IPS-18a (cell line): Measurements from ENCODE around the gene RNGTT.

Source experiments
- H3K27ac ChIP-seq: one replicate; pipeline ENCODE4 v1.5.1; 2013; ENCODE audit warnings: low read length
- H3K27me3 ChIP-seq: one replicate; pipeline ENCODE4 v1.6.1; 2013; ENCODE audit warnings: mild to moderate bottlenecking, low read length; ENCODE audit not compliant: control insufficient read depth, insufficient read depth
- H3K36me3 ChIP-seq: one replicate; pipeline ENCODE4 v1.6.1; 2013; ENCODE audit warnings: low read depth, low read length; ENCODE audit not compliant: control insufficient read depth
- H3K4me1 ChIP-seq: one replicate; pipeline ENCODE4 v1.6.1; 2013; ENCODE audit warnings: low read depth, low read length; ENCODE audit not compliant: control insufficient read depth
- H3K4me3 ChIP-seq: one replicate; pipeline ENCODE4 v1.5.1; 2013; ENCODE audit warnings: low read length
- H3K9ac ChIP-seq: one replicate; pipeline ENCODE4 v1.6.1; 2013; ENCODE audit warnings: mild to moderate bottlenecking, low read length, moderate library complexity
- H3K9me3 ChIP-seq: one replicate; pipeline ENCODE4 v1.6.1; 2013; ENCODE audit warnings: low read depth, low read length; ENCODE audit not compliant: control insufficient read depth

Gene RNGTT

DNA sequence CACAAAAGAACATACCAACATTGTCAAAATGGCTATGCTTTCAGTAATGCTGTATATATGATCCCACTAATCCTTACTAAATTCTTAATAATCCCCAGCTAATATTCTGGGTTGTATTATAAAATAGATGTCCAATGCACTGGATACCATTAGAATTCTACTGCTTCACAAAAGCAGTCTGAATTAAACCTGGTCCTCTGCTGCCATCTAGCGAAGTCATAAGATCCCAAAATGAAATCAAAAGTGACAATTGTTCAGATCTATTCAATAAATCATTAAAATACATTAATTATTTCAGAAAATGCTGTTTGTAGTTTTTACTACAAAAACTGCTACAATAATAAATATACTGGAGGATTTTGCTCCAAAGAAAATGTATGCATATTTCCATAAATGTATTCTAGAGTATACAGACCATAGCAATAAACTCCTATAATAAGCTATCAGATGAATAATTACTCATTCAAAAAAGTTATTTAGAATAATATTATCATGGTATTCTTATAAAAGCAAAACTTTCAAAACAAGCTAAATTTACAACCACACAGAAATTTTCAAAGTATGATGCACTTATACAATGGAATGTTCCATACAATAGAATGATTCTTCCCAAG lies 92.6 kb downstream of the RNGTT start:
- Histone ChIP-seq H3K9ac (no peak overlapping the region), H3K27ac (no peak overlapping the region), H3K4me1 (no peaks in the 10 kb centered on the region), H3K36me3 (no peaks in the 10 kb centered on the region), H3K4me3 (no peak overlapping the region), H3K9me3 (no peaks in the 10 kb centered on the region), H3K27me3 (no peaks in the 10 kb centered on the region)

DNA sequence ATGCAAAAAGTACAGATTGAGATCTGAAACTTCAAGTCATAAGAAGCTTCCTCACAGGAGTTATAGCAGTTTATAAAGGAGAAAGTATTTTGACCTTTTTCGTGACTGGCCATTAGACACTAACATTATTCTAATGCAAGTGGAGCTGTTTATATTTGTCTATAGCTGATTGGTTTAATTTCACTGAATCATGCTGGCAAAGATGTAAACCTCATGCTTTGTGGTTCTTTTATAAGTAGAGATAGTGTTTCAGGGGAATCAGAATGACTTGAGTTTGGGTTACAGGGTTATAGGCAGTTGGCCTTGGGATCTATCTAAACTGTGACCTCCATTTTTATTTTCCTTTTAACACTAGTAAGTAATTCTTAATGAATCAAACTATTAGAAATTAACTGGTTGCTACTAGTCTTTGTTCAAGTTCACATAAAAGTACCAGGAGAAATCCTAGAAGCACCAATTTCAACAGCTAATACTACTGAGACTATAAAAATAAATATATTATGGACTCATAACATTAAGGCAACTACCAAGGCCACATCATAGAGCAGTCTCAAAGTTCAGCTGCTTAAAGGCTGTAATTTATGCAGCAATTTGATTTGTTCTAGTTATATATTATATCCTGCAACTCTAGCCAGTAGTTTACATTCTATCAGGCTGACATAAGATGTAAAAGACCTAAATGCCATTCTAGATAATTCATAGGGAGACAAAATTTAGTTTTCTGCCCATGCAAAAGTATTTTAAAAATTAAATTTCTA lies 94.0 kb downstream of the RNGTT start:
- no peaks in the 10 kb centered on the region for H3K9me3 ChIP-seq
- no peaks in the 10 kb centered on the region for H3K4me1 ChIP-seq
- no peaks in the 10 kb centered on the region for H3K36me3 ChIP-seq
- no peaks in the 10 kb centered on the region for H3K27me3 ChIP-seq
- no peak overlapping the region for H3K4me3 ChIP-seq
- no peak overlapping the region for H3K9ac ChIP-seq
- no peak overlapping the region for H3K27ac ChIP-seq

DNA sequence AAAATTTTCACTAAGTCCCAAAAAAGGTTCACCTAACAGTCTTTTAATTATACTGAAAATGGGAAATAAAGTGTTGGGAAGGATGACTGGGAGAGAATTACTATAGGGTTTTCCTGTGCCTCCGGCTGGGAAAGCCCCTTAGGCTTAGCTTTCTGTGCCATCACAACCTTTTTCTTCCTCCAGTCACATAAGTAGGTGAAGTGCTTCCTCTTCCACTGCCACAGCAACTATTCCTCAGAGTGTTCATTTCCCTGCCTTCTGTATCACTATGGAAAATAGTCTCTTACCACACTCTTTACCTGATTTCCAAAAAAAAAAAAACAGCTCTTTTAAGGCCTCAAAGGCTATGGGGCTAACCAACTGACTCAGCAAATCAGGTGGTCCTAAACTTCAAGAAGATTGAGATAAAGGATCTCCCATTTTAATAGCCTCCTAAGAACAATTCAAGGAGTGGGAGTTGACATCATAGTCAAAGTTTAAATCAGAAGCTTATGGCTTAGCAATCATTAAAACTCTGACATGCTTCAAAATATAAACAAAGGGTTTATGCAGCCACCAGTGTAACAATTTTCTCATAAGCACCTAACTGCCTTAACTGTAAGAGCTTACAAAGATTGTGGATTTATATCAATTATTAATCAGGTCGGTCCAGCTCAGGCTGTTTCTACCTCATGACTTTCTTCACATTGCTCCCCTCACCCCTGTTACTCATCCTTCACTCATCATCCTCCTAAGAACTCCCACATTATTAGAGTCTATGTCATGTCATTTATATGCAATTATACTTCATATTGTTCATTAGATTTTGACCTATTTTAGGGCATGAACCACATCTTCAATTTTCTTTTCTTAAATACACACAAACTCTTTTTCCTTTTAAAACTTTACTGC lies 95.3 kb downstream of the RNGTT start:
- Histone ChIP-seq H3K27me3 (no peaks in the 10 kb centered on the region), H3K4me1 (no peaks in the 10 kb centered on the region), H3K27ac (no peak overlapping the region), H3K36me3 (no peaks in the 10 kb centered on the region), H3K4me3 (no peak overlapping the region), H3K9ac (no peak overlapping the region), H3K9me3 (no peaks in the 10 kb centered on the region)

DNA sequence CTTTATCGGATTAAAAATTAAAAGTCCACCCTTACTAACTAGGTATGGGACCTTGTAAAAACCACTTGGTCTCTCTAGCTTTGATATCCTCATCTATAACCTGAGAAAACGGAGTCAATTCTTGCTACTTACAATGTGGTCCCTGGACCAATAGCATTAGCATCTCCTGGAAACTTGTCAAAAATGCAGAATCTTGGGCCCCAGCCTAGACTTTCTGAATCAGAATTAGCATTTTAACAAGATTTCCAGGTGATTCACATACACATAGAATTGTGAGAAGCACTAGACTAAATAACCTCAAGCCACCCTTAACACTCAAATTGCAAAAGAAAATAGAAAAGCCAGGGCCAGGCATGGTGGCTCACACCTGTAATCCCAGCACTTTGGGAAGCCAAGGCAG lies 96.6 kb downstream of the RNGTT start:
- Histone ChIP-seq H3K4me3 (no peak overlapping the region), H3K9me3 (no peaks in the 10 kb centered on the region), H3K27ac (no peak overlapping the region), H3K27me3 (no peaks in the 10 kb centered on the region), H3K36me3 (no peaks in the 10 kb centered on the region), H3K4me1 (no peaks in the 10 kb centered on the region), H3K9ac (no peak overlapping the region)

DNA sequence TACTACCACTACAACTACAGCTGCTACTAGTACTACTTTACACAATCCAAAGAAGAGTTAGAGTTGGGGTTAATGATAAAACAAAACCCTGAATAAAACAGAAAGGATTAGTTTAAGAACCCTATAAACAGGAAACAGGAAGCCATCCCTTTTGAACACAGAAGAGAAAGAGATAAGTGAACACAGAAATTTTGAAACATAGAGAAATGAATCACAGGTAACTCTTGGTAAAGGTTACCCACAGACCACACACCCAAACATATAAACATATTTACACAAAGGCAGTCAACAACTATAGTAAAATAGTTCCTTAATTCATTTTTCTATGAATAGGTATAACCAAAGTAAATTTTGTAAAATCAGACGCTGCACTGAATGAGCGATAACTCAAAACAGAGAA lies 98.1 kb downstream of the RNGTT start:
- Histone ChIP-seq H3K4me3 (no peak overlapping the region), H3K9me3 (no peaks in the 10 kb centered on the region), H3K27me3 (no peaks in the 10 kb centered on the region), H3K9ac (no peak overlapping the region), H3K27ac (no peak overlapping the region), H3K36me3 (no peaks in the 10 kb centered on the region), H3K4me1 (no peaks in the 10 kb centered on the region)

DNA sequence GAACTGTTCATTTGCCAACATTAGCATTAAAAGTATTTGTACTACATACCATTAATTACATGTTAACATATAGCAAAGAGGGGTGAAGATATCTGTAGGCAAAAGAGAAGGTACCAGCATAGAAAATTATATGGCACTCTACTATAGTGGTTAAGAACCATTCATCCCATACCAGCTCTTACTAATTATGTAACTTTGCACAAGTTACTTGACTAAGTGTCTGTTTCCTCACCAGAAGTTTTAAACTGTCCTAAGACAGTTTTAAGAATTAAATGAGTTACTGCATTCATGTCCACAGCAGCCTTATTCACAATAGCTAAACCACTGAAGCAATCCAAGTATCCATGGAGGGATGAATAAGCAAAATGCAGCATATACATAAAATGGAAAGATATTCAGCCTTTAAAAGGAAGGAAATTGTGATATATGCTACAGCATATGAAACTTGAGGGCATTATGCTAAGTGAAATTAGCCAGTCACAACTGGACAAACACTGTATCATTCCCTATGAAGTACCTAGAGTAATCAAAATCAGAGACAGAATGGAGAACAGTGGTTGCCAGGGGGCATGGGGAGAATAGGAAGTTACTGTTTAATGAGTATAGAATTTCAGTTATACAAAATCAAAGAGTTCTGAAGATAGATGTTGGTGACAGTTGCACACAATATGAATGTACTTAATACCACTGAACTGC lies 98.9 kb downstream of the RNGTT start:
- no peaks in the 10 kb centered on the region for H3K4me1 ChIP-seq
- H3K9me3 ChIP-seq = no peaks in the 10 kb centered on the region
- no peaks in the 10 kb centered on the region for H3K27me3 ChIP-seq
- H3K4me3 ChIP-seq = no peak overlapping the region
- no peak overlapping the region for H3K9ac ChIP-seq
- H3K27ac ChIP-seq = no peak overlapping the region
- H3K36me3 ChIP-seq = no peaks in the 10 kb centered on the region

DNA sequence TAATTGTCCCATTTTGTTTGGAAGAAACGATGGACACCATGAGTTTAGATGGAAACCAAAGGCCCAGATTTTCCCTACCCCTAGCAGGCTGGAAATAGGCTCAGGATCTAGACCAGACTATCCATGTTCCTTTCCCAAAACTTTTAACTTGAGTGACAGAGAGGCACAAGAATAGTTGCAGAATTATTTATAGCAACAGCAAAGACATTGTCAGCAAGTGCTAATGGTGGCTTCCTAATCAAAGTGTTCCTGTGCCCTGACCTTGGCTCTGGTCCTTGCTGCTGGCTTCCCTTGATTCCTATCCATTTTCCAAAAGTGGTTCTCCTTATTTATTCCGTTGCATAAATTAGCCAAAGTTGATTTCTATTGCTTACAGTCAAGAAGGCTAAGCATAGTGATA lies 103.1 kb downstream of the RNGTT start:
- Histone ChIP-seq H3K36me3 (no peaks in the 10 kb centered on the region), H3K4me3 (no peak overlapping the region), H3K4me1 (no peaks in the 10 kb centered on the region), H3K27me3 (no peaks in the 10 kb centered on the region), H3K9ac (no peak overlapping the region), H3K9me3 (no peaks in the 10 kb centered on the region), H3K27ac (no peak overlapping the region)

DNA sequence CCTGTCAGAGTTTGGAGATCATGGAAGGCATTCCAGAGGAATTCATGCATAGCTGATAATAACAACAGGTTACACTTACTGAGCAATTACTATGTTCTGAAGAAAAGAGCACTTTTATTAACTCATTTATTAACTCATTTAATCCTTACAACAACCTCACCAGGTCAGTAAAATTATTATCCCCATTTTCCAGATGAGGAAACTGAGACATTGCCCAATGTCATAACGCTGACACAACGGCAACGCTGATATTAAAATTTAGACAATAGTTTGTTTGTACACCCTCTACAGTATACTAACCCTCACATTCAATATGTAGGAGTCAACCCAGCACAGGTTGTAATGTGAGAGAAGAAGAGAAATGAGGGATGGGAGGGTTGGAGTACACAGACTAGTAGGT lies 105.0 kb downstream of the RNGTT start:
- no peaks in the 10 kb centered on the region for H3K4me1 ChIP-seq

DNA sequence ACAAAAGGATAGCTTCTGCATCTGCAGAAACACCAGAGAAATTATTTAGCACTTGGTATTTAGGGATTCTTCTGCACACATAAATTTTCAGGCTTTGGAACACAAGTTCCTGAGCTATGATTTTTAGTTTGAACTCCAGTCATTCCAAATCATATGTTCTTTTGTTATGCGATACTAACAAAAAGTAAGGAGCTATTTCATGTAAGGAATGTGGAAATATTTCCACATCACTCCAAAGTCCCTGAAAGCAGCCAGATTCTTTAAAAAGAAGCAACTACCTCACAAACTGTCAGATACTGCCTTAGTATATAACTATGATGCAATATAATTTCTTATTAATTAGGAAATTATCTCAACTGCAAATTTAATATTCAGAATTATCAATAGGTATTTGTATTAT lies 106.9 kb downstream of the RNGTT start:
- Histone ChIP-seq H3K9ac (no peak overlapping the region), H3K27me3 (no peaks in the 10 kb centered on the region), H3K9me3 (no peaks in the 10 kb centered on the region), H3K36me3 (no peaks in the 10 kb centered on the region), H3K4me1 (no peaks in the 10 kb centered on the region), H3K4me3 (no peak overlapping the region), H3K27ac (no peak overlapping the region)

More for the DNA sequence above, 105.0 kb downstream of the RNGTT start:
- no peak overlapping the region for H3K4me3 ChIP-seq
- no peak overlapping the region for H3K27ac ChIP-seq
- no peaks in the 10 kb centered on the region for H3K9me3 ChIP-seq
- no peaks in the 10 kb centered on the region for H3K27me3 ChIP-seq
- no peaks in the 10 kb centered on the region for H3K36me3 ChIP-seq
- no peak overlapping the region for H3K9ac ChIP-seq

DNA sequence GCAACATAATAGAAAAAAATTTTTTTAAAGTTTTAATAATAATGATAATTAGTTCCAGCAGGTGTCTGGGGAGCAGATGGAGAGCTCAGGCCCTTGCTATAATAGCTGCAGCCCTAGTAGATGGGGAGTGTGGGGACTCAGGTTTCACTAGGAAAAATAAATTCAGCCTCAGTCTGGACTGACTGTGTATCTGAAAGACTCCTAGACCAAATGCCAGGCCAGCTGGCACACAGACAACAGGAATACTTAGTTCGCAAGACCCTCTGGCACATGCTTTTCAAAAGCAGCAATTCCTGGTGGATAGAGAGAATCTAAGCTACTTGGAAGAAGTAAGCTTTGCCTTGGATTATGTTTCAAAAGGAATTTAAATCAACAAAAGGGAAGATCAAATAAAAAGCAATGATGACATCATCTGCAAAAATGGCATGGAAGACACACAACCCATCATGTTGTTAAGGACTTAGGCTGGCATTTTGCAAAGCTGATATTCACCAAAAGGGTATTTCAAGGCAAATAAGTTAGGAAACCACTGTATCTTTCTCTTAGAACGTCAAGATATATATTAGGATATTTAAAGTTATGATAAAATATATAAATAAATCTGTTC lies 107.8 kb downstream of the RNGTT start:
- Histone ChIP-seq H3K9me3 (no peaks in the 10 kb centered on the region), H3K4me1 (no peaks in the 10 kb centered on the region), H3K27me3 (no peaks in the 10 kb centered on the region), H3K36me3 (no peaks in the 10 kb centered on the region), H3K27ac (no peak overlapping the region), H3K9ac (no peak overlapping the region), H3K4me3 (no peak overlapping the region)

DNA sequence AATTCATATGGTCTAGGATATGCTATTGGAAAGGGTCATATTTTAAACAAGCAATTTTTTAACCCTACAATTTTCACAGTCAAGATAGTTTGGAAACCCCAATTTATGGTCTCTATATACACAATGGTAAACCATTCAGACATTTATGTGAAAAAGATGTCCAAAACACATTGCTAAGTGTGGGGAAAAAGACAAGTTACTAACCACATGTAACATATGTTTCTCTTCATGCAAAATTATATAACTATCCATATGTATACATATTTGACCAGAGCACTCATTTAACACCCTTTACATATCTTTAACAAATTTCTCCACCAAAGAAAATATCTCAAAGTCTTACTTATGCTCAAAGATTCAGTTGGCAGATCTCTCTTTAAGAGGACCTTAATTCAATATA lies 110.6 kb downstream of the RNGTT start:
- H3K27ac ChIP-seq = no peak overlapping the region
- H3K4me3 ChIP-seq = no peak overlapping the region

More for the DNA sequence above, 110.6 kb downstream of the RNGTT start:
- no peaks in the 10 kb centered on the region for H3K4me1 ChIP-seq
- H3K36me3 ChIP-seq = no peaks in the 10 kb centered on the region
- H3K27me3 ChIP-seq = no peaks in the 10 kb centered on the region
- H3K9ac ChIP-seq = no peak overlapping the region
- H3K9me3 ChIP-seq = no peaks in the 10 kb centered on the region
